Breast epithelium (tissue), 3 donors: ENCODE measurements around the gene LAMB3.

Experiments
- CTCF ChIP-seq, 3 donors: fragments of 450-650 bp; IDR thresholded peaks; one replicate each; pipeline ENCODE4 v1.5.1; 2016 to 2017; ENCODE audit warnings: antibody characterized with exemption in 3 of 3, mild to moderate bottlenecking in 3 of 3, moderate library complexity in 3 of 3
- POLR2A ChIP-seq: fragments of 450-650 bp; IDR thresholded peaks from one replicate; pipeline ENCODE4 v1.6.1; 2016; ENCODE audit warnings: antibody characterized with exemption, mild to moderate bottlenecking, moderate library complexity

GRCh38 chr1:209613400-209614150, 38.6 kb downstream of the LAMB3 start:
- TF ChIP-seq CTCF (IDR thresholded peaks at IDR 0.05) (no peak), POLR2A (no peak)
